HepG2 (cell line): ENCODE measurements around the gene CUTC.

Source experiments
- DPF2 ChIP-seq: sonication (generic); formaldehyde crosslinking; IDR thresholded peaks from 2 replicates; pipeline ENCODE4 v1.4.0; 2020; ENCODE audit warnings: mild to moderate bottlenecking, low read depth, missing genetic modification reagents, borderline replicate concordance
- NR2C2 ChIP-seq: sonication (generic); formaldehyde crosslinking; IDR thresholded peaks from 2 replicates; pipeline ENCODE4 v1.4.0; 2020; ENCODE audit warnings: missing genetic modification reagents, mild to moderate bottlenecking, moderate library complexity, borderline replicate concordance
- SMAD1 ChIP-seq: sonication (generic); formaldehyde crosslinking; IDR thresholded peaks from 2 replicates; pipeline ENCODE4 v1.4.0; 2020; ENCODE audit warnings: missing genetic modification reagents, low read depth, mild to moderate bottlenecking, borderline replicate concordance
- SP1 ChIP-seq, 2 experiments: fragments of 450-650 bp in 1 of 2; sonication (generic) in 1 of 2; formaldehyde crosslinking in 1 of 2; IDR thresholded peaks; 2 replicates each; pipeline versions ENCODE4 v1.4.0 to v1.6.1; 2016 to 2020; ENCODE audit warnings: missing genetic modification reagents in 1 of 2
- TAF1 ChIP-seq: sonication (generic); formaldehyde crosslinking; IDR thresholded peaks from 2 replicates; pipeline ENCODE4 v1.4.0; 2020; ENCODE audit warnings: missing genetic modification reagents
- ZNF619 ChIP-seq: sonication (generic); formaldehyde crosslinking; IDR thresholded peaks from 2 replicates; pipeline ENCODE4 v1.4.0; 2020; ENCODE audit warnings: mild to moderate bottlenecking, missing genetic modification reagents
- TF ChIP-seq, protein P1 (sequence below): sonication (generic); formaldehyde crosslinking; IDR thresholded peaks from 2 replicates; pipeline ENCODE4 v1.8.0; 2022; ENCODE audit warnings: missing genetic modification reagents, mild to moderate bottlenecking, inconsistent platforms, borderline replicate concordance
- TF ChIP-seq, protein P2 (sequence below): sonication (generic); formaldehyde crosslinking; IDR thresholded peaks from 2 replicates; pipeline ENCODE4 v1.5.0; 2020; ENCODE audit warnings: mild to moderate bottlenecking, missing genetic modification reagents, moderate library complexity

DNA sequence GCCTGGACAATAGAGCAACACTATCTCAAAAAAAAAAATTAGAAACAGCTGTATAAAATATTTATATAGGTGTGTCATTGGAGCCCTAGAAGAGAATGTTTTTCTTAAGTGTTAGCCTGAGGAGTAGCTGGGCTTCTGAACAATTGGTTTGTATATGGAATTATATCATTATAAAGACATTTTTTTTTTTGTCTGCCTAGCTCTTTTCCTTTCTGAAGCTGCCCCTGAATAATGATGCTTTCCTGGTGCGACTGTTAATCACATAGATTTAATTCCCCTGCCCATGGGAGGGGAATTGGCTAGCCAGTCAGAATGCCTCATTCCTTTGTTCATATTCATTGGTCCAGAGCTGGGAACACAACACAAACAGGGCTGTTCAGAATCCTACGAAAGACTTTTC, 36.5 kb downstream of the CUTC start:
- TF ChIP-seq ZNF619 (CRISPR knock-in tag) (no peak), NR2C2 (CRISPR knock-in tag) (no peak), DPF2 (no peak), SMAD1 (CRISPR knock-in tag) (no peak), SP1 (IDR thresholded peaks at IDR 0.05) (no peak), SP1 (CRISPR knock-in tag; IDR thresholded peaks at IDR 0.05) (no peak), TAF1 (no peak)
- TF ChIP-seq, protein P1, sequence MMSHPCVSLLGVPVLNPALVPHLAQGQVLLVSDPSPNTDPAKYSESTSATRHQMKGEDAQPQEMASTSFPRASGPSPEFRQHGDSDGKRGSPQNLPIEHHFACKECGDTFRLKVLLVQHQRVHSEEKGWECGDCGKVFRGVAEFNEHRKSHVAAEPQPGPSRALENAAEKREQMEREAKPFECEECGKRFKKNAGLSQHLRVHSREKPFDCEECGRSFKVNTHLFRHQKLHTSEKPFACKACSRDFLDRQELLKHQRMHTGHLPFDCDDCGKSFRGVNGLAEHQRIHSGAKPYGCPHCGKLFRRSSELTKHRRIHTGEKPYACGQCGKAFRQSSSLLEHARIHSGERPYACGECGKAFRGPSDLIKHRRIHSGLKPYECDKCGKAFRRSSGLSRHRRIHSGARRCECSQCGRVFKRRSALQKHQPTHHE (CRISPR knock-in tag) = no peak
- TF ChIP-seq, protein P2, sequence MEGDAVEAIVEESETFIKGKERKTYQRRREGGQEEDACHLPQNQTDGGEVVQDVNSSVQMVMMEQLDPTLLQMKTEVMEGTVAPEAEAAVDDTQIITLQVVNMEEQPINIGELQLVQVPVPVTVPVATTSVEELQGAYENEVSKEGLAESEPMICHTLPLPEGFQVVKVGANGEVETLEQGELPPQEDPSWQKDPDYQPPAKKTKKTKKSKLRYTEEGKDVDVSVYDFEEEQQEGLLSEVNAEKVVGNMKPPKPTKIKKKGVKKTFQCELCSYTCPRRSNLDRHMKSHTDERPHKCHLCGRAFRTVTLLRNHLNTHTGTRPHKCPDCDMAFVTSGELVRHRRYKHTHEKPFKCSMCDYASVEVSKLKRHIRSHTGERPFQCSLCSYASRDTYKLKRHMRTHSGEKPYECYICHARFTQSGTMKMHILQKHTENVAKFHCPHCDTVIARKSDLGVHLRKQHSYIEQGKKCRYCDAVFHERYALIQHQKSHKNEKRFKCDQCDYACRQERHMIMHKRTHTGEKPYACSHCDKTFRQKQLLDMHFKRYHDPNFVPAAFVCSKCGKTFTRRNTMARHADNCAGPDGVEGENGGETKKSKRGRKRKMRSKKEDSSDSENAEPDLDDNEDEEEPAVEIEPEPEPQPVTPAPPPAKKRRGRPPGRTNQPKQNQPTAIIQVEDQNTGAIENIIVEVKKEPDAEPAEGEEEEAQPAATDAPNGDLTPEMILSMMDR (CRISPR knock-in tag) = no peak
